Panc1 (cell line): ENCODE results near the gene SIKE1. TPM values are rescaled to one million over a fixed set of nuclear protein-coding genes. Genes with fewer than 3 reads are reported as not detected.

Source experiments
- ATAC-seq: fragments of 200-7000 bp; cut with Tn5 transposase; 2 replicates; pipeline ENCODE4 v1.9.1; 2020; ENCODE audit warnings: mild to moderate bottlenecking, moderate library complexity
- BruUV-seq: library from RNA; stranded (reverse); fragments of 400-500 nt; replicated peaks from 2 replicates; lab custom pipeline; 2021; lab: Mats Ljungman, UMichigan
- CTCF ChIA-PET: fragments of 300-600 bp; sonication (Branson Sonifier 250); formaldehyde crosslinking; loops from one replicate; lab custom pipeline; 2022; ENCODE audit warnings: antibody characterized with exemption; lab: Charles Lee
- POLR2A ChIA-PET: fragments of 300-600 bp; sonication (Branson Sonifier 250); formaldehyde crosslinking; loops from one replicate; lab custom pipeline; 2022; ENCODE audit warnings: antibody characterized with exemption; lab: Charles Lee
- DNase-seq: peaks from one replicate; pipeline ENCODE4 v3.0.0-alpha.2; 2010; ENCODE audit warnings: low read depth, low spot score
- H3K27ac ChIP-seq: 2 replicates; pipeline ENCODE4 v1.5.1; 2011; ENCODE audit warnings: mild to moderate bottlenecking, low read length, inconsistent platforms
- H3K27me3 ChIP-seq: fragments of 200-500 bp; sonication (Bioruptor generic); 2 replicates; pipeline ENCODE4 v1.6.0; 2014; ENCODE audit warnings: low read length, inconsistent platforms; ENCODE audit not compliant: control insufficient read depth, insufficient read depth
- H3K36me3 ChIP-seq: fragments of 200-500 bp; sonication (Bioruptor generic); 2 replicates; pipeline ENCODE4 v1.5.1; 2014; ENCODE audit warnings: inconsistent platforms, mild to moderate bottlenecking, low read length, moderate library complexity; ENCODE audit not compliant: control insufficient read depth, insufficient read depth
- H3K4me1 ChIP-seq: 2 replicates; pipeline ENCODE4 v1.5.1; 2011; ENCODE audit warnings: inconsistent platforms, mild to moderate bottlenecking, low read length, moderate library complexity; ENCODE audit not compliant: control insufficient read depth, insufficient read depth
- H3K4me3 ChIP-seq, 2 experiments: 2 replicates each; pipeline ENCODE4 v1.5.1; 2011 to 2012; ENCODE audit warnings: low read depth in 2 of 2, low read length in 2 of 2, mild to moderate bottlenecking in 2 of 2, inconsistent platforms in 1 of 2, moderate library complexity in 1 of 2
- H3K9me3 ChIP-seq: fragments of 200-500 bp; sonication (Bioruptor generic); 2 replicates; pipeline ENCODE4 v1.5.1; 2014; ENCODE audit warnings: low read depth, mild to moderate bottlenecking, inconsistent platforms, low read length, moderate library complexity; ENCODE audit not compliant: control insufficient read depth, insufficient read depth
- POLR2AphosphoS5 ChIP-seq: IDR thresholded peaks from 2 replicates; pipeline ENCODE4 v1.6.1; 2012; ENCODE audit warnings: mild to moderate bottlenecking, low read depth, low read length, moderate library complexity
- SIN3A ChIP-seq: IDR thresholded peaks from 2 replicates; pipeline ENCODE4 v1.6.1; 2012; ENCODE audit warnings: low read depth, mild to moderate bottlenecking, low read length, moderate library complexity, borderline replicate concordance; ENCODE audit not compliant: insufficient read depth
- TCF7L2 ChIP-seq: IDR thresholded peaks from 2 replicates; pipeline ENCODE4 v1.6.1; 2011; ENCODE audit warnings: mild to moderate bottlenecking, low read depth, low read length, inconsistent platforms
- in situ Hi-C: cut with HindIII; loops from 2 replicates; pipeline ENCODE4 v1.10.0; 2016; ENCODE audit warnings: low sequenced_read_pairs, low pct_unique_long_range_greater_than_20kb
- intact Hi-C: fragments of 100-400 bp; cut with micrococcal nuclease; formaldehyde crosslinking; loops from one replicate; pipeline ENCODE4 v1.10.0; 2022; ENCODE audit not compliant: unreplicated experiment
- total RNA-seq: library from RNA; stranded (reverse); gene quantifications from one replicate; pipeline ENCODE4 v1.2.1, GENCODE V29; 2021; ENCODE audit not compliant: unreplicated experiment
- TF ChIP-seq, protein P1 (sequence below), 2 experiments: IDR thresholded peaks; 2 replicates each; pipeline ENCODE4 v1.6.1; 2011 to 2012; ENCODE audit warnings: low read depth in 2 of 2, control low read depth in 1 of 2, low read length in 1 of 2, mild to moderate bottlenecking in 1 of 2, moderate library complexity in 1 of 2; ENCODE audit not compliant: insufficient read depth in 1 of 2
- TF ChIP-seq, protein P2 (sequence below): fragments of 450-650 bp; IDR thresholded peaks from 2 replicates; pipeline ENCODE4 v1.5.1; 2017; ENCODE audit warnings: mild to moderate bottlenecking

SIKE1 gene
- total RNA-seq, 1 experiment from 2014 or later, result 29.7 TPM

DNA sequence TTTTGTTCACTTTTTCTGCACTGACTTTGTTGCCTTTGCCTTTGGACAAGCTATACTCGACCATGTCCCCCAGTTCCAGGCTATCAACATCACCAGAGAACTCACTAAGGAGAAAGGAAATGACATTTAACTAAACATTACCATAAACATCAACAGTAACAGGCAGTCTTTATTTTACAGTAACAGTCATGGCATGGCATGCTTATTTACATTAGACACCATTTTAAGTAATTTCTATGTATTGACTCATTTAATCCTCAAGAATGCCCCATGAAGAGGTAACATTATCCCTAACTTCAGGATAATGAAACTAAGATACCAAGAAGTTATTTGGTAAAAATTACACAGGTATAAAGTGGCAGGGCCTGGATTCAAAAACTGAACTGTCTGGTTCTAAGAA, 55.3 kb downstream of the SIKE1 start:
- H3K4me1 ChIP-seq, result no peaks in the 10 kb centered on the region
- H3K36me3 ChIP-seq, result peaks cover 55% of the 10 kb centered on the region
- DNase-seq (no peak), ATAC-seq (no peak)
- intact Hi-C loops, result no loop called here
- ChIA-PET POLR2A (no interaction called here), CTCF (no interaction called here)
- no peak overlapping the region for H3K4me3 ChIP-seq
- in situ Hi-C loops, result no loop called here
- no peaks in the 10 kb centered on the region for H3K9me3 ChIP-seq
- H3K27me3 ChIP-seq, result no peaks in the 10 kb centered on the region
- no TSS peak for BruUV-seq
- no peak overlapping the region for H3K27ac ChIP-seq
- TF ChIP-seq, protein P1, sequence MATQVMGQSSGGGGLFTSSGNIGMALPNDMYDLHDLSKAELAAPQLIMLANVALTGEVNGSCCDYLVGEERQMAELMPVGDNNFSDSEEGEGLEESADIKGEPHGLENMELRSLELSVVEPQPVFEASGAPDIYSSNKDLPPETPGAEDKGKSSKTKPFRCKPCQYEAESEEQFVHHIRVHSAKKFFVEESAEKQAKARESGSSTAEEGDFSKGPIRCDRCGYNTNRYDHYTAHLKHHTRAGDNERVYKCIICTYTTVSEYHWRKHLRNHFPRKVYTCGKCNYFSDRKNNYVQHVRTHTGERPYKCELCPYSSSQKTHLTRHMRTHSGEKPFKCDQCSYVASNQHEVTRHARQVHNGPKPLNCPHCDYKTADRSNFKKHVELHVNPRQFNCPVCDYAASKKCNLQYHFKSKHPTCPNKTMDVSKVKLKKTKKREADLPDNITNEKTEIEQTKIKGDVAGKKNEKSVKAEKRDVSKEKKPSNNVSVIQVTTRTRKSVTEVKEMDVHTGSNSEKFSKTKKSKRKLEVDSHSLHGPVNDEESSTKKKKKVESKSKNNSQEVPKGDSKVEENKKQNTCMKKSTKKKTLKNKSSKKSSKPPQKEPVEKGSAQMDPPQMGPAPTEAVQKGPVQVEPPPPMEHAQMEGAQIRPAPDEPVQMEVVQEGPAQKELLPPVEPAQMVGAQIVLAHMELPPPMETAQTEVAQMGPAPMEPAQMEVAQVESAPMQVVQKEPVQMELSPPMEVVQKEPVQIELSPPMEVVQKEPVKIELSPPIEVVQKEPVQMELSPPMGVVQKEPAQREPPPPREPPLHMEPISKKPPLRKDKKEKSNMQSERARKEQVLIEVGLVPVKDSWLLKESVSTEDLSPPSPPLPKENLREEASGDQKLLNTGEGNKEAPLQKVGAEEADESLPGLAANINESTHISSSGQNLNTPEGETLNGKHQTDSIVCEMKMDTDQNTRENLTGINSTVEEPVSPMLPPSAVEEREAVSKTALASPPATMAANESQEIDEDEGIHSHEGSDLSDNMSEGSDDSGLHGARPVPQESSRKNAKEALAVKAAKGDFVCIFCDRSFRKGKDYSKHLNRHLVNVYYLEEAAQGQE (IDR thresholded peaks at IDR 0.05; ENCODE audit: insufficient read depth in 1 of 2, low read depth in 2 of 2, low read length in 1 of 2), result no peak
- TF ChIP-seq SIN3A (no peak), POLR2AphosphoS5 (no peak), TCF7L2 (no peak)
- TF ChIP-seq, protein P2, sequence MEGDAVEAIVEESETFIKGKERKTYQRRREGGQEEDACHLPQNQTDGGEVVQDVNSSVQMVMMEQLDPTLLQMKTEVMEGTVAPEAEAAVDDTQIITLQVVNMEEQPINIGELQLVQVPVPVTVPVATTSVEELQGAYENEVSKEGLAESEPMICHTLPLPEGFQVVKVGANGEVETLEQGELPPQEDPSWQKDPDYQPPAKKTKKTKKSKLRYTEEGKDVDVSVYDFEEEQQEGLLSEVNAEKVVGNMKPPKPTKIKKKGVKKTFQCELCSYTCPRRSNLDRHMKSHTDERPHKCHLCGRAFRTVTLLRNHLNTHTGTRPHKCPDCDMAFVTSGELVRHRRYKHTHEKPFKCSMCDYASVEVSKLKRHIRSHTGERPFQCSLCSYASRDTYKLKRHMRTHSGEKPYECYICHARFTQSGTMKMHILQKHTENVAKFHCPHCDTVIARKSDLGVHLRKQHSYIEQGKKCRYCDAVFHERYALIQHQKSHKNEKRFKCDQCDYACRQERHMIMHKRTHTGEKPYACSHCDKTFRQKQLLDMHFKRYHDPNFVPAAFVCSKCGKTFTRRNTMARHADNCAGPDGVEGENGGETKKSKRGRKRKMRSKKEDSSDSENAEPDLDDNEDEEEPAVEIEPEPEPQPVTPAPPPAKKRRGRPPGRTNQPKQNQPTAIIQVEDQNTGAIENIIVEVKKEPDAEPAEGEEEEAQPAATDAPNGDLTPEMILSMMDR, result no peak

DNA sequence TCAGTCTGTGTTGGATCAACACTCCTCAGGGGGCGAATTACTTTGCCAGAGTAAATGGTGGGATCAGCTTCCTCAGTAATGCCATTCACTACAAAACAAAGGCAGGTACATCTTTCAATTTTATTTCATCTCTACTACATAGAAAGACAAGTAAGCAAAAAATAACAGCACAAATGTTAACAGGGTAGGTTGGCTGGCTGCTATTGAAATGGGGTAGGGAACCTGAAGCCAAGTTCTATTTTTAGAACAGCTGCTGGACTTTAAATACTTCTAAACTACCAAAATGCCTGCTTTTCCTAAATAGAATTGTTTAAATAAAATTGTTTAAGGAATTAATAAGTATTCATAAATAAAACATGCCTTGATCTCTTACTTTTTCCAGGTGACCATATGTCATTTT, 56.6 kb downstream of the SIKE1 start:
- Histone ChIP-seq H3K36me3 (peaks cover 59% of the 10 kb centered on the region), H3K27me3 (no peaks in the 10 kb centered on the region), H3K4me1 (no peaks in the 10 kb centered on the region), H3K4me3 (no peak overlapping the region), H3K27ac (no peak overlapping the region), H3K9me3 (no peaks in the 10 kb centered on the region)
- no peak for DNase-seq
- BruUV-seq, result no TSS peak
- ChIA-PET CTCF (no interaction called here), POLR2A (no interaction called here)
- intact Hi-C loops, result no loop called here
- TF ChIP-seq, protein P1 (IDR thresholded peaks at IDR 0.05; ENCODE audit: insufficient read depth in 1 of 2, low read depth in 2 of 2, low read length in 1 of 2), result no peak
- TF ChIP-seq, protein P2, result no peak
- TF ChIP-seq SIN3A, result no peak
- TF ChIP-seq TCF7L2, result no peak
- TF ChIP-seq POLR2AphosphoS5, result no peak
- in situ Hi-C loops, result no loop called here
- no peak for ATAC-seq
